GM13977 (cell line): ENCODE results near the gene WDR93.

Experiments used
- DNase-seq: peaks from one replicate; pipeline ENCODE4 v3.0.0; 2012; ENCODE audit warnings: low spot score
- in situ Hi-C: fragments of 300-500 bp; cut with MboI; formaldehyde crosslinking; loops from one replicate; pipeline ENCODE4 v1.12.0; 2022; ENCODE audit warnings: low sequenced_read_pairs, low pct_unique_long_range_greater_than_20kb, mixed read lengths, inconsistent platforms; ENCODE audit not compliant: unreplicated experiment
- TF ChIP-seq, protein P1 (sequence below): IDR thresholded peaks from 2 replicates; pipeline ENCODE4 v1.5.1; 2012; ENCODE audit warnings: mild to moderate bottlenecking, control low read depth; ENCODE audit not compliant: insufficient read depth; ENCODE audit errors: extremely low read depth, missing control alignments

Gene WDR93

DNA sequence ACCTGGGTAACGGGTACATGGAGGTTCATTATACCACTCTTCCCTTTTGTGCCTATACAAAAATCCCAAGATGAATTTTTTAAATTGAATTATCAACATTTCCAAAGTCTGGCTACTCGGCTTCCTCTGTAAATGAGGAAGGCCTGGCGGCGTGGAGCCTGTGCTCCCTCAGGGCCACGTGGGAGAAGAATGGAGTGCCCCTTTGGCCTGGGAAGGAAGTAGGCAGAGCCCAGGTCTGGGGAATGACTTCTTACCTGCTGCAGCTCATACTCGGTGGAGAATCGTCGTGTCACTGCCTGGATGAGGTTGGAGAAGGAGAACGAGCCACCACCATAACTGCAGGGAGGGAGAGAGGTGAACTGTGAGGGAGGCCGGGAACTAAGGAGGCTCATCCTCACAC lies 99.6 kb downstream of the WDR93 start:
- in situ Hi-C loops: no loop called here
- DNase-seq: no peak
- TF ChIP-seq, protein P1, sequence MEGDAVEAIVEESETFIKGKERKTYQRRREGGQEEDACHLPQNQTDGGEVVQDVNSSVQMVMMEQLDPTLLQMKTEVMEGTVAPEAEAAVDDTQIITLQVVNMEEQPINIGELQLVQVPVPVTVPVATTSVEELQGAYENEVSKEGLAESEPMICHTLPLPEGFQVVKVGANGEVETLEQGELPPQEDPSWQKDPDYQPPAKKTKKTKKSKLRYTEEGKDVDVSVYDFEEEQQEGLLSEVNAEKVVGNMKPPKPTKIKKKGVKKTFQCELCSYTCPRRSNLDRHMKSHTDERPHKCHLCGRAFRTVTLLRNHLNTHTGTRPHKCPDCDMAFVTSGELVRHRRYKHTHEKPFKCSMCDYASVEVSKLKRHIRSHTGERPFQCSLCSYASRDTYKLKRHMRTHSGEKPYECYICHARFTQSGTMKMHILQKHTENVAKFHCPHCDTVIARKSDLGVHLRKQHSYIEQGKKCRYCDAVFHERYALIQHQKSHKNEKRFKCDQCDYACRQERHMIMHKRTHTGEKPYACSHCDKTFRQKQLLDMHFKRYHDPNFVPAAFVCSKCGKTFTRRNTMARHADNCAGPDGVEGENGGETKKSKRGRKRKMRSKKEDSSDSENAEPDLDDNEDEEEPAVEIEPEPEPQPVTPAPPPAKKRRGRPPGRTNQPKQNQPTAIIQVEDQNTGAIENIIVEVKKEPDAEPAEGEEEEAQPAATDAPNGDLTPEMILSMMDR: no peak

DNA sequence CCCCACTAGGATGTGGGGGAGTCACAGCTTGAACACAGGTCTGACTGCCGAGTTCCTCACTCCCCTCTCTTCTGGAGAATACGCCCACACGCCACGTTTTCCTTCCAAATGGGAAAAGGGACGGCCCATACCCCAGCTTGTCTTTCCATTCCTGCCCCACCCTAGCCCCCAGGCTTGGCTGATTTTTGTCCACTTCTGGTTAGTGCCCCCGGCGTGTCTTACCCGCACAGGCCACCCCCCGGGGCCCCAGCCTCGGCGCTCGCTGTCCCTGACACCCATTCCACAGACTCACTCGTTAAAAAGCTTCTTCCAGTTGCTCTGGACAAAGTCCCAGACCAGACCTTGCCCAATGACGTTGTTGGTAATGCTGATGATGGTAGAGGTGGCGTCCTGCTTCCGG lies 100.0 kb downstream of the WDR93 start:
- TF ChIP-seq, protein P1: no peak
- in situ Hi-C loops: no loop called here

DNA sequence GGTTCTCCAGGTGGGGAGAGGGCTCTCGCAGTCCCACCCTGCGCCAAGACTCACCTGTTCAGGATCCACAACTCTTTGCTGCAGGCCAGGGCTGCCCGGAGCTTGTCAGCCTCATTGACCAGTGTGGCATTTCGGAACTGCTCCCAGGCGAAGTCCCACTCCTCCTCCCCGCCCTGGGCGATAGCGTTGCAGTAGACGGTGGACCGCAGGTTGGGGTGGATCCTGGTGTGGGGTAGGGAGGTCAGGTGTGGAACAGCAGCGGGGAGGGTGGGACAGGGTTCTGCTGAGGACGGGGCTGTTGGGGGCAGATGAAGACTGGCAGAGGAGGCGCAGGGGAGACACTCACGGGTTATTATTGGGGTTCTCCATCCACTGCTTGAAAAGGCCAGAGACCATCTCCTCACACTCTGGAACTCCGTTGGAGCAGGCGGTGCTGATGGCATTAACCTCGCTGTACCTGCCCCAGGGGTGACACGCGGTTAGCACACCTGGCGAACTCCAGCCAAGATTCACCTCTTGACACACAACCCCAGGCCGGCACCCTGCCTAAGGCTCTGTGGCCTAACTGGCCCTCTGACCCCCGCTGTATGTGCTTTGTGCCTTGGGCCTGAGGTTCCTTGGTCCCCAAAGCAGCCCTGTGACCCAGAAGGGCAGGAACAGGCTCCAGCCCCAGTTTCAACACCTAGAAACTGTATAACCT lies 101.6 kb downstream of the WDR93 start:
- TF ChIP-seq, protein P1: no peak
- in situ Hi-C loops: no loop called here
- DNase-seq: no peak

More for the DNA sequence above, 100.0 kb downstream of the WDR93 start:
- DNase-seq: no peak
